ENCODE results near the gene TMSB10. TPM values are rescaled to one million over a fixed set of nuclear protein-coding genes. Genes with fewer than 3 reads are reported as not detected.
A peak's percentile ranks its signal among the peaks of the same experiment; 100 is the strongest.

Gene TMSB10
- total RNA-seq, 2 experiments from 2014 or later, result 869 to 1,901 TPM

DNA sequence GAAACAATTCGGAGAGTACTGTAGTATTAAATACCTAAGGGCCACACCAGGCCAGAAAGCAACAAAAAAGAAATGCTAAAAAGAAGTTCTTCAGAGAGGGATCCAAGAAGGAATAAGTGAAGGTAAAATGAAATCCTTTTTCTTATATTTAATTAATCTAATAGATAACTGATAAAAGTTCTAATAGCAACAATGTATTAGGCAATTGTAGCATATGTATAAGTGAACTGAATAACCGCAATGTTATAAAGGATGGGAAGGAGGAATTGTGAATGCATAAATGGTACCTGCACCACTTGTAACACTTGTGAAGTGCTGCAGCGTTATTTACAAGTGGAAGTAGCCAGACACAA, 21.8 kb downstream of the TMSB10 start:
- H3K27ac ChIP-seq (ENCODE audit: low read depth, low read length, poor library complexity, severe bottlenecking), result peak overlapping the region; percentile 80
- no peaks in the 10 kb centered on the region for H3K36me3 ChIP-seq (ENCODE audit: insufficient read depth, low read length)
- TF ChIP-seq CTCF (conservative IDR thresholded peaks at IDR 0.05; ENCODE audit: low read length) (no peak; the same call in 1 of the 2 replicates), EZH2phosphoT487 (IDR thresholded peaks at IDR 0.05; ENCODE audit: borderline replicate concordance, low read depth, low read length) (no peak)
- no TSS peak for BruUV-seq (replicated peaks)
- H4K20me1 ChIP-seq (ENCODE audit: insufficient read depth, low read length), result no peaks in the 10 kb centered on the region
- no peak for DNase-seq (ENCODE audit: low spot score)
- H2AFZ ChIP-seq (ENCODE audit: low read length), result peak overlapping the region; percentile 84; the same call in 1 of the 2 replicates
- H3K4me1 ChIP-seq (ENCODE audit: insufficient read depth, low read length, poor library complexity, severe bottlenecking), result peaks cover 45% of the 10 kb centered on the region
- H3K9me2 ChIP-seq (ENCODE audit: insufficient read depth, low read length), result no peaks in the 10 kb centered on the region
- peak overlapping the region; percentile 74 for H3K4me3 ChIP-seq (ENCODE audit: low read depth, low read length, poor library complexity, severe bottlenecking)
- H3K79me2 ChIP-seq (ENCODE audit: insufficient read depth, low read depth, low read length), result peaks cover 5% of the 10 kb centered on the region; the same call in 1 of the 2 replicates
- CTCF ChIA-PET (ENCODE audit: unreplicated experiment), result interaction anchor here (2.0 to 2.2 kb wide), 3 partner anchors 19 to 88 kb away, joined by 12 to 30 read pairs (median 13); partner anchors contain the start of gene TMSB10
- peak overlapping the region; percentile 77; the same call in 1 of the 2 replicates for H3K4me2 ChIP-seq (ENCODE audit: low read length)
- no peaks in the 10 kb centered on the region for H3K9me3 ChIP-seq (ENCODE audit: low read length)
- intact Hi-C loops (cut with micrococcal nuclease; ENCODE audit: unreplicated experiment), result loop anchor here (1.0 to 5.0 kb wide), 4 partner anchors 43 to 432 kb away; no protein-coding TSS in a partner anchor
- POLR2A ChIA-PET, result interaction anchor here (2.1 to 2.2 kb wide), 2 partner anchors 13 to 18 kb away, joined by 17 to 22 read pairs; no protein-coding TSS in a partner anchor

- Histone ChIP-seq H3K27ac (ENCODE audit: low read depth, low read length, poor library complexity, severe bottlenecking) (no peak overlapping the region), H2AFZ (ENCODE audit: low read length) (no peak overlapping the region), H3K36me3 (ENCODE audit: insufficient read depth, low read length) (no peaks in the 10 kb centered on the region), H3K4me1 (ENCODE audit: insufficient read depth, low read length, poor library complexity, severe bottlenecking) (peaks cover 21% of the 10 kb centered on the region), H4K20me1 (ENCODE audit: insufficient read depth, low read length) (no peaks in the 10 kb centered on the region), H3K79me2 (ENCODE audit: insufficient read depth, low read depth, low read length) (peaks cover 5% of the 10 kb centered on the region; the same call in 1 of the 2 replicates), H3K9me2 (ENCODE audit: insufficient read depth, low read length) (no peaks in the 10 kb centered on the region), H3K4me2 (ENCODE audit: low read length) (peak overlapping the region; percentile 38), H3K4me3 (ENCODE audit: low read depth, low read length, poor library complexity, severe bottlenecking) (no peak overlapping the region), H3K9me3 (ENCODE audit: low read length) (no peaks in the 10 kb centered on the region)
- ChIA-PET CTCF (ENCODE audit: unreplicated experiment) (no interaction called here), POLR2A (interaction anchor here (1.1 to 2.2 kb wide), 4 partner anchors 8 to 117 kb away, joined by 3 to 22 read pairs (median 3); no protein-coding TSS in a partner anchor)
- DNase-seq (ENCODE audit: low spot score), result no peak
- BruUV-seq (replicated peaks), result no TSS peak
- intact Hi-C loops (cut with micrococcal nuclease; ENCODE audit: unreplicated experiment), result no loop called here
- no peak for TF ChIP-seq CTCF (conservative IDR thresholded peaks at IDR 0.05; ENCODE audit: low read length)
- TF ChIP-seq EZH2phosphoT487 (IDR thresholded peaks at IDR 0.05; ENCODE audit: borderline replicate concordance, low read depth, low read length), result no peak
Observed at GRCh38 chr2:84931384-84931821, 25.9 kb downstream of the TMSB10 start.
